G401 (cell line): ENCODE data around the gene AUTS2. TPM values are rescaled to one million over a fixed set of nuclear protein-coding genes. Genes with fewer than 3 reads are reported as not detected.
A peak's percentile ranks its signal among the peaks of the same experiment; 100 is the strongest.
"Not testable (repeated sequence)": the region's sequence is repeated elsewhere in the genome, so short reads cannot be mapped to it uniquely, and the experiment has no call there.

Experiments
- DNase-seq: peaks from one replicate; pipeline ENCODE4 v3.0.0-alpha.2; 2015; ENCODE audit warnings: low spot score
- in situ Hi-C: cut with HindIII; loops from 2 replicates; pipeline ENCODE4 v1.10.0; 2016; ENCODE audit warnings: low sequenced_read_pairs, mixed read lengths
- total RNA-seq: library from RNA; depleted of rRNA; stranded (reverse); fragments of >200 nt; shearing (Covaris generic); gene quantifications from 2 replicates; pipeline ENCODE4 v1.2.3, GENCODE V29; 2014

The AUTS2 gene
- total RNA-seq, 1 experiment from 2014 or later: 4.4 TPM

DNA sequence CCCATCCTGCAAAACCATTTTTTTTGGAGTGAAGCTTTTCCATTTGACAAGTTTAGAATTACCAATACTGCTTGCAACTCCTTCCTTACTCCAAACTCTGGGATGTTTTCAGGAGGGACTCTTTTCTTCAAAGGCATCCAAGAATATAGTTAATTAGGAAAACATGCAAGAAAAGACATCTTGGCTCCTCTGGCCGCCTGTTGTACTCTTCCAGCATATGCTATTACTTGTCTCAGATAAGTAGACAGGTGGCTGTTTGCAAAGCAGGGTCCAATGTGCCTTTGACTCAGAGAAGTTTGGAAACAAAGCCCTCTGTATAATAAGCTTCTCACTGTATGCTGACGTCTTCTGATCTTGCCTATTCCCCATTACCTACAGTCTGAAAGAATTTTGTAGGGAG, 746.5 kb downstream of the AUTS2 start:
- no peak for DNase-seq
- in situ Hi-C loops: no loop called here

- DNase-seq: no peak
- in situ Hi-C loops: no loop called here
These were observed 748.7 kb downstream of the AUTS2 start for GRCh38 chr7:70346844-70347462.

DNA sequence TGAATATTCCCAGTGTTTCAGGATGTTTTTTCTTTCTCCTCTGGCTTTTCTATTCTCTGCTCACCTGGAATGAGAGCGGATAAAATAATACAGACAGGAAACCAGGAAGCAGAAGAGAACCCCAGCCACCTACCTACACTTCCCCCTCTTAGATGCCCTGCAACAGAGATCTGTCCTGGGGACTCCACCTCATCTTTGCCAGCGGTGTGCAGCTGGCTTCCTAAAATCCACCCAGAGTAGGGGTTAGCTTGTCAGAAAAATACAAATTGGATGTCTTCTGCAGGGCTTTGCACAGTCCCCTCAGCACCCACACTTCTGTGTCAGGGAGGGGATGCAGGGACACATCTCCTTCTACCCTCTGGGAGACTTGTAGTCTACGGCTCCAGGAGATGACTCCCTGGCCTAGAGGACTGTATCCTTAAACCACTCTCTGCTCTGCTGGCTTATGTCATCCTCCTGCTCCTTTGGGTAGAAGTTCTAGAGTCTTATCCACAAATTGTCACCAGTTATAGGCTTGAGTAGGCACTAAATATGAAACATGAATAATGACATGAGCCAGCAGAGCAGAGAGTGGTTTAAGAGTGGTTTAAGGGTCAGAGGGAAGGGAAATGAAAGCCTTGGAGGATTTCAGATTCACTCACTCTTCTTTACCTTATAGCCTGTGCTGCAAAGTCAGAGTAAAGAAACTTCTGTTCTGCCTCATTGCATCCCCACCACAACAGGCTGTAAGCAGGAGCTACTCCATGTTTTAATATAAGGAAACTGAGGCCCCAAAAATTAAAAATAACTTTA, 749.4 kb downstream of the AUTS2 start:
- in situ Hi-C loops: no loop called here
- no peak for DNase-seq

- in situ Hi-C loops: no loop called here
These were observed 750.8 kb downstream of the AUTS2 start for GRCh38 chr7:70349031-70349430.

DNA sequence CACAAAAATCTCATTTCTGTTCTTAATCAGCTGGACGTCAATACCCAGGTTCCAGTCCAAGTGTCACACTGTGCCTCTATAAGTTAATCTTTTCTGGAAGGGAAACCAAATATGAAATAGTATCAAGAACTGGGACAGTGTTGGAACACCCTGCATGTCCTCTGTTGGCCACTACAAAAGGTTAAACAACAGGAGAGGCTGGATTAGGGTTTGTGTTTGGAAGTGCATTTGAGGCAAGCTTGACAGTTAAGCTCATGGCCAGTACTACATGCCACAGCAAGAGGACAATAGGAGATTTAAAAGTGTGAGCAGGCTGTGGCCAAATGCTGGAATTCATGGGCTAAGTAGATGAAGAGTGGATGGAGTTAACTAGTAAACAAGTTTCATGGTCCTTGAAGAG, 751.5 kb downstream of the AUTS2 start:
- DNase-seq: no peak
- in situ Hi-C loops: no loop called here

More at GRCh38 chr7:70349031-70349430, 750.8 kb downstream of the AUTS2 start:
- no peak for DNase-seq

GRCh38 chr7:70352088-70352487, 753.8 kb downstream of the AUTS2 start:
- in situ Hi-C loops: no loop called here
- DNase-seq: no peak

DNA sequence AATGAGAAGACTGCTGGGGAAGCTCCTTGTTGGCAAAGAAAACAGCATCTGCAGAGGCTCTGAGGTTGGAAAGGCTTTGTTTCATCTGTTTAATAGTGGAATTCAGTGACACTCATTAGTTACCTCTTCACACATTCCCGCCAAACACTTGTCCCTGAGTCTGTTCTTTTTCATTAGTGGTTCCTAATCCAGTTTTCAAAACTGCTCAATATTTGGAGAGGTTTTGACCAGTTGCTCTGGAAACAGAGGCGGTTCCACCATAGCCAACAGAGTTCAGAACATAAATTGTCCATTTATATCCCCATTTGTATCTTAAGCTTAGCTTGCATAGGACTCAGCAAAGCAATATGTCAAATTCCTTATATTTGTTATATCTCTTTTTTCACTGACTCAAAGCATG, 754.6 kb downstream of the AUTS2 start:
- in situ Hi-C loops: no loop called here
- no peak for DNase-seq

DNA sequence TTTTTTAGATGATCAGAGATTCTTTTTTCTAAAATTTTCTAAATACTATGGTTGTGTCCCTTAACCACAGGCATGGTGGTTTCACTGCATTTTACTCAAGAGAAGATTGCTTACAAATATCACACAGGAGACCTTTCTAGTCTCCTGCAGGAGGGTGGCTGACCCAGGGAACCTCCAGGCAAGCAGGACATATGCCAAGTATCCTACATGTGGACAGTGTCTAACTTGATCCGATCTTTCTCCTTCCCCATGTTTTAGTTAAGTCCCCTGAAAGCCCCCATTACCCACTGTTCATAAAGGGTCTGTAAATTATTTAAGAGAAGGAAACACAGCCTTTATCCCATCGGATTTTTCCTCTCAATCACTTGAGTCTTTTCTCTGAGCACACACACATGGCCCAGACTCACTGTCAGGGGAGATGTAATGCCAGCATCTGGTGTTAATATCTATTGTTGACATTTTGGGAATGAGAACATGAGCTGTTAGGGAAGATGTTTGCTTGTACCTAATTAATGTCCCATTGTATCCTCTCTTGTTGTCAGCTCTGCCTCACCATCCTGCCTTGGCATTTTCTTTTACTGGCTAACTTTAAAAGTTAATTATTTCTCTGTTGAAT, 755.2 kb downstream of the AUTS2 start:
- no peak for DNase-seq
- in situ Hi-C loops: no loop called here

- DNase-seq: no peak
- in situ Hi-C loops: no loop called here
These were observed 755.7 kb downstream of the AUTS2 start for GRCh38 chr7:70353946-70354335.

GRCh38 chr7:70354409-70355169, 756.3 kb downstream of the AUTS2 start:
- DNase-seq: no peak
- in situ Hi-C loops: no loop called here

DNA sequence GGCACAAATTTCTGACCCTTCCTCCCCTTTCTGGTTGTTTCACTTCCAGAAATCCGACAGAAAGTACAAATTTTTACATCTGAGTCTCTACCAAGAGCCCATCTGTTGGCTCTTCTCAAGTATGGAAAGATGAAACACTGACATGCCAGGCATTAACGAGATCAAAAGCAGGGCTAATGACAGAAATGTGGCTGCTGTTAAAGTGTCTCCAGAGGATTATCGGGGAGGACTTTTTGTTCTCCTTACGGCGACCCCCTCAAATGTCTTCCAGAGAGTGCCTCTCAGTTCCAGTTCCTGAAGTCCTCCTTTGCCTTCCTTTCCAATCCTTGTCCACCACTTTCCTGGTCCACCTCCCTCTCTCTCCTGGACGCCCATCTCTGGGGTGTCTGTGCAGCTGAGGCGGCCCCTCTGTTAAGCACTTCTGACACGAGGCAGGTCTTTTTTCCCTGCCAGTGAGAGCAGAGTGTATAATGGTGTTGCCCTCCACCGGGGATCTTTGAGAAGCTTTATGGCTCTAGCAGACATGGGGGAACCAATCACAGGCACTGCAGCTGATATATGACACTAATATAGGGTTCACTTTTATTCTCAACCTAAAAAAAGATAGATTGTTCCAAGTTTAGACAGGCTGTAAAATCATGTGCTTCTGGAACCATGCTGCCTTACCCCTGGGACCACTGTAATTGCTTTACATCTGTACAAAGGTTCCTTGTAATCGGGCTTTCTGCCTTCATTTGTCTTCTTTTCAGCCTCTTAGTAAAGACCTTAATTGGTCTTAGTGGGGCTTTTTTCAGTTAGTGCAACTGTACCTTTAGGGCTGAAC, 757.1 kb downstream of the AUTS2 start:
- DNase-seq: no peak
- in situ Hi-C loops: no loop called here

GRCh38 chr7:70356085-70356786, 758.0 kb downstream of the AUTS2 start:
- in situ Hi-C loops: no loop called here
- no peak for DNase-seq

DNA sequence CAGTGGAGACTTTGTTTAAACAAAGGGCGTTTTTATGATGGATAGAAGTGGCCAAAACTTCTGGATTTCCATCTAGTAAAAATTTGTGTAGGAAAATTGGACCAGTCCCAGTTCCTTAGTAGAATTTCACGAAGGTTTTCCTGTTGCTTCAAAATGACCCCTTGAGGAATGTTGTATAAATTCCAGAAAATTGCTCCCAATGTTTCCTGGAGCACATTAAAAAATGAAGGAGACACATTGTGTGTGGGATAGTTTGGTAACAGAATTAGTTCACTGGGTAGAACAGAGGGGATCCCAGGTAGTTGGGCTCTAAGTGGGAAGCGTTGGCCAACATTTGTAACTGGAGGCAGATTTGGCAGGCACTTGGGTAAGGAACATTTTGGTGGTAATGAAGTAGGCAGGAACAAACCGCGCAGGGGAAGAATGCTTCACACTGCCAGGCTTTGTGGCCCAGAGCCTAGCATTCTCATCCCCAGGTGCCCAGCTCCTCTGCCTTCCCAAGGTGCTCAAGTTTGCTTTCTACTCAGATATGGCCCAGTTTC, 758.6 kb downstream of the AUTS2 start:
- in situ Hi-C loops: no loop called here
- peak; percentile 30 for DNase-seq

- in situ Hi-C loops: no loop called here
- DNase-seq: no peak
These were observed 762.3 kb downstream of the AUTS2 start for GRCh38 chr7:70360557-70360956.

DNA sequence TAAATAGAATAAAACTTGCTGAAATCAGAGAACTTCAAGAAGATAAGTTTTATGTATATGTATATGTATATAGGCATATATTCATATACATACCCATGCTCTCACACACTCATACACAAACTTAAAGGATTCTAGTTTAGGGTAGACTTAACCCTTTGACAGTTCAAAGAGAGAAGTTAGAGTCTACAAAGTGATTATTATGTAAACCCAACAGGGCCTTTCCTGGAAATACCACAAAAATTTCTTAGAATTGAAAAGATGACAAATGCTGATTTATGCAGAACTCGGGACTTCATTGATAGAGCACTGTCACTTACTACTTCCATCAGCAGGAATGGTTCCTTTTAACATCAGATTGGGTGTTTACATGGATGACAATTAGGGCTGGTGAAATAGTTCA, 763.5 kb downstream of the AUTS2 start:
- in situ Hi-C loops: no loop called here
- no peak for DNase-seq

GRCh38 chr7:70364393-70364792, 766.1 kb downstream of the AUTS2 start:
- in situ Hi-C loops, DNase-seq: not testable (repeated sequence)

DNA sequence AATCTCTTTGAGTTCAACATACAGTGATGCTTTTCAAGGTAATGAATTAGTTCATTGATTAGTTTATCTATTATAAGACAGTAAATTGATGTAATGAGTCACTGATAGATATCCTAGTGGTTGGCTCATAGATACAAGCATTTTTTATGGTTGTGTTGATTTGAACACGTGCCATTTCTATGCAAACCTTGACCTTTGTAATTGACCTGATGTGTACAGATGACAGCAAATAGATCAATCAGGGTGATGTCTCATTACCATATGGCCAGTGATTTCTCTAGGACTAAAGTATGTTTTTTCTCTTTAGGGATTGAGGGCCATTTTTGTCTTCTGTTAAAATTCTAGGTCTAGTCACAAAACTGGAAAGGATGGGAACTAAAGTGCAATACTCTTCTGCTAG, 773.4 kb downstream of the AUTS2 start:
- DNase-seq: no peak
- in situ Hi-C loops: no loop called here
